Endothelial cell (in vitro differentiated cells): ENCODE data around the gene TDG. TPM values are rescaled to one million over a fixed set of nuclear protein-coding genes. Genes with fewer than 3 reads are reported as not detected.

Source experiments
- DNase-seq: peaks from one replicate; pipeline ENCODE4 v3.0.0; 2021; ENCODE audit warnings: low spot score
- H3K27ac Mint-ChIP-seq: one replicate; pipeline ENCODE4 v1.8.0; 2021; ENCODE audit warnings: mixed read lengths, inconsistent platforms; ENCODE audit not compliant: unreplicated experiment
- H3K27me3 Mint-ChIP-seq: one replicate; pipeline ENCODE4 v1.8.0; 2021; ENCODE audit warnings: mild to moderate bottlenecking, moderate library complexity, mixed read lengths, inconsistent platforms; ENCODE audit not compliant: unreplicated experiment
- H3K36me3 Mint-ChIP-seq: one replicate; pipeline ENCODE4 v1.8.0; 2021; ENCODE audit warnings: mild to moderate bottlenecking, low read depth, mixed read lengths, inconsistent platforms; ENCODE audit not compliant: unreplicated experiment
- H3K4me1 Mint-ChIP-seq: one replicate; pipeline ENCODE4 v1.8.0; 2021; ENCODE audit warnings: mild to moderate bottlenecking, mixed read lengths, inconsistent platforms; ENCODE audit not compliant: unreplicated experiment
- H3K4me3 Mint-ChIP-seq: one replicate; pipeline ENCODE4 v1.8.0; 2021; ENCODE audit warnings: mild to moderate bottlenecking, mixed read lengths, inconsistent platforms; ENCODE audit not compliant: unreplicated experiment
- H3K9me3 Mint-ChIP-seq: one replicate; pipeline ENCODE4 v1.8.0; 2021; ENCODE audit warnings: mixed read lengths, inconsistent platforms; ENCODE audit not compliant: unreplicated experiment
- CTCF ChIP-seq: fragments of 200-600 bp; sonication (generic); IDR thresholded peaks from one replicate; pipeline ENCODE4 v1.5.0; 2021; ENCODE audit warnings: antibody characterized with exemption; ENCODE audit not compliant: unreplicated experiment
- total RNA-seq: library from RNA; stranded (reverse); fragmentation: NEBNext Ultra II Directional; extraction: Animal tissue kit (Norgen Biotek cat#: 25700); gene quantifications from one replicate; pipeline ENCODE4 v1.2.1, GENCODE V29; 2021; ENCODE audit not compliant: unreplicated experiment

Gene TDG
- total RNA-seq, 1 donor from 2014 or later = 28.6 TPM

DNA sequence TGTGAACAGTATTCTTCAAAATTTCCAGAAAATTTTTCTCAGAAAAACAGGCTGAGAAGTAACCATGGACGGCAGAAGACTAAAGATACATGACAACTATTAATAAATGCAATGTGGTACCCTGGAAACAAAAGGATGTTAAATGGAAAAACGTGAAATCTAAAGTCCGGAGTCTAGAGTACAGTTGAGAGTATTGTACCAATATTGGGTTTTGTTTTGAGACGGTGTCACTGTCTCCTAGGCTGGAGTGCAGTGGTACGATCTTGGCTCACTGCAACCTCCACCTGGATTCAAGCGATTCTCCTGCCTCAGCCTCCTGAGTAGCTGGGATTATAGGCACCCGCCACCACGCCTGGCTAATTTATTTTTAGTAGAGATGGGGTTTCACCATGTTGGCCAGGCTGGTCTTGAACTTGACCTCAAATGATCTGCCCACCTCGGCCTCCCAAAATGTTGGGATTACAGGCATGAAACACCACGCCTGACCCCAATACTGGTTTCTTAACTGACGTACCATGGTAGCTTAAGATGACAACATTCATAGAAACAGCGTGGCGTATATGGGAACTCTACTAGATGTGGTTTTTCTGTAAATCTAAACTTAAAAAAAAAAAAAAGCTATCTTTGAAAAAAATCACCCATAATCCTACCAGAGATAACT, 16.8 kb upstream of the TDG start:
- Mint-ChIP-seq H3K27ac (no peak overlapping the region), H3K9me3 (no peaks in the 10 kb centered on the region), H3K36me3 (peaks cover 31% of the 10 kb centered on the region), H3K4me1 (no peaks in the 10 kb centered on the region), H3K4me3 (peak overlapping the region; percentile 25), H3K27me3 (no peaks in the 10 kb centered on the region)
- no peak for TF ChIP-seq CTCF
- no peak for DNase-seq

GRCh38 chr12:103952497-103952896, 13.2 kb upstream of the TDG start:
- Mint-ChIP-seq H3K9me3 (no peaks in the 10 kb centered on the region), H3K27me3 (peaks cover 6% of the 10 kb centered on the region), H3K27ac (no peak overlapping the region), H3K4me1 (peaks cover 14% of the 10 kb centered on the region), H3K36me3 (peaks cover 23% of the 10 kb centered on the region), H3K4me3 (no peak overlapping the region)
- DNase-seq = no peak
- TF ChIP-seq CTCF = no peak

GRCh38 chr12:103955811-103956508, 9.7 kb upstream of the TDG start:
- DNase-seq = peak; percentile 4
- Mint-ChIP-seq H3K36me3 (peaks cover 16% of the 10 kb centered on the region), H3K27ac (peak overlapping the region; percentile 74), H3K4me1 (peaks cover 16% of the 10 kb centered on the region), H3K9me3 (no peaks in the 10 kb centered on the region), H3K4me3 (peak overlapping the region; percentile 94), H3K27me3 (peaks cover 10% of the 10 kb centered on the region)
- no peak for TF ChIP-seq CTCF

DNA sequence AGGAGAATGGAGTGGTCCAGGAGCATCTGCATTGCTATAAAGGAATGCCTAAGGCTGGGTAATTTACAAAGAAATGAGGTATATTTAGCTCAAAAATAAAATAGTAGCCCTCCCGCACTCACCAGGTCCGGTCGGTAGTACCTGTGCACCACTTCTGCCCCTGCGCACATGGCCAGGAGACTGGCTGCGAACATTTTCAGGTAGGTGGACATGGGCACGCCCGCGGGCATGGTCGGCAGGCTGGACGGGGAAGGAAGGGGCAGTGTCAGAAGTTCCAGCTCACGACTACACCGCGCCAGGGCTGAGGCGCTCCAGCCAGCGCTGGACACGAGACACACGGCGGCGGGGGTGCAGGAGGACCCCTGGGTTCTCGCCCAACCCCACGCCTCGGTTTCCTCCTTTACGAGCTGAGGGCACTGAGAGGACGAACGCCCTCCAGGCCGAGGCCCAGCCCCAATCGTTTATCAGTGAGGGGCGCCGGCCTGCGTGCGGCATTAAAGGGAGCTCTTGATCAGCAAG, 9.1 kb upstream of the TDG start:
- DNase-seq = no peak
- peaks cover 16% of the 10 kb centered on the region for H3K4me1 Mint-ChIP-seq
- no peaks in the 10 kb centered on the region for H3K9me3 Mint-ChIP-seq
- H3K27ac Mint-ChIP-seq = peak overlapping the region; percentile 95
- no peak for TF ChIP-seq CTCF
- H3K36me3 Mint-ChIP-seq = peaks cover 16% of the 10 kb centered on the region
- H3K27me3 Mint-ChIP-seq = peaks cover 10% of the 10 kb centered on the region
- H3K4me3 Mint-ChIP-seq = peak overlapping the region; percentile 94

DNA sequence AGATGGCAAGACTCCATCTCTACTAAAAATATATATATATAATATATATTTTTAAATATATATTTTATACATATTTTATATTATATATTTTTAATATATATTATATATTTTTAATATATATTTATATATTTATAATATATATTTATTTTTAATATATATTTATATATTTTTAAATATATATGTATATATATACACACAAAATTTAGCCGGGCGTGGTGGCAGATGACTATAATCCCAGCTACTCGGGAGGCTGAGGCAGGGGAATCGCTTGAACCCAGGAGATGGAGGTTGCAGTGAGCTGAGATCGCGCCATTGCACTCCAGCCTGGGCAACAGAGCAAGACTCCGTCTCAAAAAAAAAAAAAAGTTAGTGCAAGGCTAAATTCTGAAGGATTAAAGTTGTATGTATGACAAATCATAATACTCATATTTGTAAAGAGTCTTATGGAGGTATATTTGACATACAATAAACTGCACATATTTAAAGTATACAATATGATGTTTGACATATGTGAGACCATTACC, 7.7 kb upstream of the TDG start:
- no peak for TF ChIP-seq CTCF
- Mint-ChIP-seq H3K27ac (peak overlapping the region; percentile 95), H3K4me3 (peak overlapping the region; percentile 94), H3K36me3 (peaks cover 12% of the 10 kb centered on the region), H3K27me3 (peaks cover 10% of the 10 kb centered on the region), H3K9me3 (no peaks in the 10 kb centered on the region), H3K4me1 (peaks cover 16% of the 10 kb centered on the region)
- DNase-seq = no peak
